Stimulated activated CD8-positive, alpha-beta memory T cell treated with anti-CD3 and anti-CD28 coated beads, Interleukin-2, amount 100 ng/mL, for 1 hour (primary cell): ENCODE data around the gene MAP2K6.

Source experiments
- DNase-seq, 2 donors: peaks; one replicate each; pipeline ENCODE4 v3.0.0-alpha.2; 2020; ENCODE audit warnings: low read depth in 2 of 2

MAP2K6 gene

DNA sequence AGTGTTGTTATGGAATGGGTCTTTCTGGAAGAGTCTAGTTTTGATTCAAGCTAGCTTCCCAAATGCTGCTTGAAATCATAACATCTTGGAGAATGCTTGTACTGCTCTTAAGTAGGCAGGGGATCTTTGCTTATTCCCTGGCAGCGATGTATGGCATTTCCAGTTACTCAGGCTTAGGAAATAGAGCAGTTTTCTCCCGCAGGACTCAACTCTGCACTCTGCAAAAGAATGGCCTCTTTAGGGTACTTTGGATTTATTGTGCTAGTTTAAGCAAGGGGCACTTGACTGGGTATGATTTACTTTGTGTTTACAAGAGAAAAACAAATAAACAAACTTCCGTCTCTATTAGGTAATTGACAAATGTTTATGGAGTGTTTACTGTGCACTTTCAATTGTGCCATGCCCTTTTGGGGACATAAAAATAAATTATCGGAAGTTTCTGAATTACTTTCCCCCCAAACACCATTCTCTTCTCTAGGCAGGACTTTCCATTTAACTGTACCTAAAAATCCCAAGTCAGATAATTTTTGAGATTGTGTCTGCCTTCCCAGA is 164.0 kb downstream of the MAP2K6 start:
- DNase-seq = no peak

DNA sequence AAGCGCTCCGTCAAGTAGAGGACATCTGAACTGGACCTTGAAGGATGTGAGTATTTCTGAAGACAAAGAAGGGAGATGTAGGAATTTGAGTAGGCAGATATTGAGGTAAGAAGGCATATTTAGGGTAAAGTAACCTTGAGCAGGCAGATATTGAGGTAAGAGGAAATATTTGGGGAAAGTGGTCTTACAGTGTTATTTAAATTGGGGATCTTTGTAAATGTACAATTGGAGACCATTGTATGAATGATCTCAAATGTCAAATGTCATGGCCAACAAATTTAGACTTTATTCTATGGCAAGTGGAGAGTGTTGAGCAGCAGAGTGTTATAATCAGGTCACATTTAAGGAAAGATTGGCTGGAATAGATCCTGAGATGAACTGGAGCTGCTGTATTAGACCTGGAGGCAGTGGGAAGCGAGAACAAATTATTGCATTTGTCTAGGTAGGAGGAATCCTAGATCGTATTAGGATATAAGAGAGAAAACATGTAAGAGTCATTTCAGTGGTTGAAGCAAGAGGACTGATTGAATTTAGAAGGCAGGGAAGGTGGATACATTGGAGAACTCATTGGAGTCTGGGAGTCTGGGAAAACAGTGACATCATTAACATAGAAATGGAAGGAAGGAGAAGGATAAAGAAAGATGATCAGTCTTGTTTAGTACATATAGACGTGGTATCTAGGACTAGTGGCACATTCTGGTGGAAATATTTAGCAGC is 165.6 kb downstream of the MAP2K6 start:
- DNase-seq = no peak

DNA sequence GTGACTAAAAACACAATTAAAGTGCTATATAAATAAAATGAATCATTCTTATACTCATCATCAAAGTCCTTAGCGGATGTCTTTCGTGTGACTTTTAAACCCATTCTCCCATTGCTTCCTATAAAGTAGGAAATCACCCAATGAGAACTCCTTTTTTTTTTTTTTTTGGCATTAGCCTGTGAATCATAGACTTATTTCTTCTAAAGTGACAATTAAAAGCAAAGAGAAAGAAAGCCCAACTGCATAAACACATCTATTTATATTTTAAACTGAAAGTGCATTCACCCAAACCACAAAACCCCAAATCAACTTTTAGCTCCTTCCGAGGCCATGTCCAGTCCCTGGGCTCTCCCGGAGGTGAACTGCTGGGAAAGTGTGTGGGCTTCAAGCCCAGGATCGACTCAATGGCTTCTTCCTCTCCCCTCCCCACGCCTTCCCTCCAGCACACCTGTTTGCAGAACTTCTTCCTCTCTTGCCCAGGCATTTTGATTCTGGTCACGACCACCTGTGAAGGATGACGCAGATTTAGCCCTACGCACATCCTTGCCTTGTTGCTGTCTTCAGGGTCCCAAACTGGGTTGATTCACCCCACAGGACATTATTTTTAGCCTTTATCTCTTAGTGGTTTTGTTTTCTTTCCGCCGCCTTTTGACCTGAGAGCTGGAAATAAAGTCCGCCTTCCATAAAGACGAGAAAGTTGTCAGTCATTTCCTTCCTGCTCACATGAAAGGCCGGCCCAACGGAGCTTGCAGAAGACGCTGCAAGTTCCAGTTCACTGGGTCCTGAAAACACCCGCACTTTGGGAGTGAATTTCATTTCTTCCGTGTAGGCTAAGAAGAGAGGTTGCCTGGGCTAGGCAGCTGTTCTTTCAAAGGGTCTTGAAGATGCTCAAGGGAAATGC is 166.8 kb downstream of the MAP2K6 start:
- no peak for DNase-seq

DNA sequence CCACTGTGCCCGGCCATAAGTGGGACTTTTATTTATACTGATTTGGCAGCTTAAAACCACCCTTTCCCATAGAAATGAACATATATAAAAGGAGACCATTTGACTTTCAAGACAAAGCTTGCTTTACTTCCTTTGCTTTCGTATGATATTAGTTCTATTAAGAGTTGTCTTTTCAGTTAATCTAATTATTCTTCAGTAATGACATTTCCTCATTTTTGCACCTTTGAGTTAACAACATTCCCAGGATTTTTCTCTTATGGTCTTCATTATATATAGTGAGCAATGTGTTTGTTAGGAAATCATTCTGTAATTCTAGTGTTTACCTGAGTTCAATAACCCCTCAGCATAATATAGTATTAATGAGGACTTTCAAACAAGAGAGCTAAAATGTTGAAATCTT is 173.8 kb downstream of the MAP2K6 start:
- DNase-seq = no peak

DNA sequence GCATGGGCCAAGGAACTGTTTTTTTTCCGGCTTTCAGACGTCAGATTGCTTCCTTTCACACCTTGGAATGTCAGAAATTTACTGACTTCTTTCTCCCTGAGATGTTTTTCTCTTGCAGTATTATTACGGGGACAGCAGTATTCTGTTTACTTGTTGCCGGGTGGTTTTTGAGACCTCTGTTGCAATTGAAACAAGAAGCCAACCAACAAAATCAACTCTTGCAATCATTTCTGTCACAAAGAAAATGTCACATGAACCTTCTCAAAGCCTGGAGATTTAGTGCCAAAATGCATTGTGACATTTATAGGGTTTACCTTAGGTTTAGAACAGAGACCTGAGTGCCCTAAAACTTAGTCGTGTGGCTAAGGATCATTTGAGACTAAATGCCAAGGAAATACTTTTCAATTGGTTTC is 174.3 kb downstream of the MAP2K6 start:
- DNase-seq = no peak

- no peak for DNase-seq
Observed at GRCh38 chr17:69590671-69591070, 176.2 kb downstream of the MAP2K6 start.

DNA sequence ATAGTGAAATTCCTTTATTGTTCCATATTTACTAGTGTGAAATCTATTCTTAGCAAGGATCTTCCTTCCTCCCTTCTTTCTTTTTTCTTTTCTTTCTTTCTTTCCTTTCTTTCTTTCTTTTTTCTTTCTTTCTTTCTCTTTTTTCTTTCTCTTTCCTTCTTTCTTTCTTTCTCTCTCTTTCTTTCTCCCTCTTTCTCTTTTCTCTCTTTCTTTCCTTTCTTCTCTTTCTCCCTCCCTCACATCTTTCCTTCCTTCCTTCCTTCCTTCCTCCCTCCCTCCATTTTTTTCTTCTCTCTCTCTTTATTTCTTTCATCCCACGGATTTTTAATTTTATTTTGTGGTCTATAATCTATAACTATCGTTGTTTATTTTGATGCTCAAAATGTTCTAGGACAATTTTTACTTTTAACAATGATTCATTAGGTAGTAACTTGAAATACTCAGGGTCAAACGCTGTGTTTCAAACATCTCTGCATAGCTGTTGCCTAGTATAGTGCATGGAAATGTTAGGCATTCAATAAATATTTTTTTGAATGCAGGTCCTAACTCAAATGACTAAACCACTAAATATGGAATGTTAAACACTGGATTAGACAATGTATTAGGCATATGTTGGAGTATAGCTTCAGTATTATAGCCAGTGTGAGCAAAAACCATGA is 178.3 kb downstream of the MAP2K6 start:
- no peak for DNase-seq

GRCh38 chr17:69593351-69593715 is 178.8 kb downstream of the MAP2K6 start:
- no peak for DNase-seq

GRCh38 chr17:69593716-69594115 is 179.2 kb downstream of the MAP2K6 start:
- DNase-seq = no peak

DNA sequence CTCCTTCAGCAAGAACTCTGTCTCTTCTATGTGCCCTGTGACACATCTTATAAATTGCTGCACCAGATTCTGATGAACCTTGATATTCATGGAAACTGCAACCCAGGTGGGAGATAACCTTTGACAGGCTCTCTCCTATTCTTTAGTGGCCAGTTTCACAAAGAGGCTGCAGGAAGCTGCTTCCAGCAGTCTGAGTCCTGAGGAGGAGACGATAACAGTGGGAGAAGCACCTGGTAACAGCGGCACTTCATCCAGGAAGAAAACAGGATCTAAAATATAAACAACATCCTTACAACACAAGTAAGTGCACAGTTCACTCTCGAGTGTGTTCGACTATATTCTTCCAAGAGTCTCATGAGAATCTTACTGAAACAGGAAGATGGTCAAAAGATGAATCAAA is 180.1 kb downstream of the MAP2K6 start:
- DNase-seq = no peak

DNA sequence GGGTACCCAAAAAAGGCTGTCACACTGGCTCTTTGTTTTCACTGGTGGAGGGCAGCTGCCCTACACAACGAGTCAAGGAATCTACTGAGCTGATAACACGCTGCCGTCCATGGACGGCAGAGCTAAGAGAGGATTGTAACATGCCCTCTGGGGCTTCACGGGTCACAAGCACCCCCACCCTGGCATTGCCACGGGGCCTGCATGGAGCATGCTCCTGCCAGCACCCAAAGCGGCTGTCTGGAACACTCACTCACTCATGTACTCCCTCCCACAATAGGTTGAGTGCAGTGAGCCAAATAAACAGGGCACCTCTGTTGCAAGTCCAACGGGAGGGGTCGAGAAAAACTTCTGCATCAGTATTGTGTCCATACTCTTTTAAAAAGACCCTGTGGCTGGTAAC is 181.6 kb downstream of the MAP2K6 start:
- DNase-seq = no peak

DNA sequence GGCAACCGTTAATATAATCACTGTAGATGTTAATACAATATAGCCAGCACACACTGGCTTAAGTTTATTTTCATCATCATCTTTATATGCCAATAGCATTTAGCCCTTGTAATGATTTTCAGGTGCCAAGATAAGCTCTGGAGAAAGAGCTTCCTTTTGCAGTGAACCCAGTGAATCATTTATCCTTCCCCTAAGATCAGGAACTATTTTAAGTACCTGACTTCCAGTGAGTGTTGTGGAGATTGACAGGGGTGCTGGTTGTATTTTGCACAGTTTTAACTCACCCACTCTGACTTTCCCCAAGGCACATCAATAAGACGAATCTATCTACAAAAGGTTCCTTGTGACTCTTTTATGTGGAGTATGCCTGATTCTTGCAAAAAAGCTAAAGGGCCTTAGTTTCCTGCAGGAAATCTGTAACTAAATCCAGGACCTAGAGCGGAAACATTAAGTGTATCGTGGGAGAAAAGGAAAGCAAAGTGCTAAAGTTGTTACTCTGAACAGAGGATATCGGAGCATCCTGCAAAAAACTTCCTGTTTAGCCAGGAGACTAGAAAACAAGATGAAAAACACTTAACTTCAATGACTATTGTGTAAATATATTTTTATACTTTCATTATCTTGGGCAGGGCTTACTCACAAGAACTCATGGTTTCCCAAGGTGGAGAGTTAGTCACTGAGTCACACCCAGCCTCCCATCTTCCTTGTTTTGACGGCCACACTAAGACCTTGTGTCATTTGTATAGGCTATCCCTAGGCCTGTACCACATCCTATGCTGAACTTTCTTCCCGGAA is 183.6 kb downstream of the MAP2K6 start:
- no peak for DNase-seq

- DNase-seq = no peak
Observed at GRCh38 chr17:69602972-69603371, 188.5 kb downstream of the MAP2K6 start.
